NCI-H748 (cell line): Measurements from ENCODE around the gene NDUFAF8.

Experiments used
- DNase-seq: peaks from one replicate; lab custom pipeline; 2025; ENCODE audit not compliant: unreplicated experiment; lab: John Stamatoyannopoulos, UW

The NDUFAF8 gene

DNA sequence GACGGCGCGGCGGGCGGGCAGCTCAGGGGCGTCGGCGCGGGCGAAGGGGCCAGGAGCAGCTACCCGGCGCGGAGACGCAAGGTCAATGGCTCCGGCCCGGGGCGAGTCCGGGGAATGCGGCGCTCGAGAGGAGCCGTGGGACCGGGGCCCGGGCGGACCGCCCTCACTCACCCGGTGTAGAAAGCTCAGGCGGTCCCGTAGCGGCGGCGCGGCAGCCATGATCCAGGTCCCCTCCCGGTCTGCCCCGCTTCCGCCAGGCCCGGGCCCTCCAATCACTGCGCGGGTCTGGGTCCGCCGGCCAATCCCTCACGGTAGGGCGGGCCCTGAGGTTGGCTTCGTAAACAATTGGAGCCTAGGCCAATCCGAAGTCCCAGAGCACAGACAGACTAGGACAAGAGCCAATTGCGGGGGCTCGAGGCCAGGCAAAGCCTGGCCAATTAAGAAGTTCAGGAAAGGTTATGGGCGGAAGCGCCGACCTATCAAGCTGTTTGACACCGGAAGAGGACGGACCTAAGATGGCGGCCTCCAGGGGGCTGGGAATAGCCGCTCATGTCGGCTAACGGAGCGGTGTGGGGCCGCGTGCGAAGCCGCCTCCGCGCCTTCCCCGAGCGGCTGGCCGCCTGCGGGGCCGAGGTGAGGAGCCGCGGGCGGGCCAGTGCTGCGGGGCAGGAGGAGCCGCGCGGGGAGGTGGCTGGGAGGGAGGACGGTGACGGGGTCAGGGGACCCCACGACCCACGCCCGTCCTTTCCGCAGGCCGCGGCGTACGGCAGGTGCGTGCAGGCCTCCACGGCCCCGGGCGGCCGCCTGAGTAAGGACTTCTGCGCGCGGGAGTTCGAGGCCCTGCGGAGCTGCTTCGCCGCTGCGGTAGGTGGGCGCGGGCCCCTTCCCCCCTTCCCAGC, at the start of gene NDUFAF8, which contains the start of gene TEPSIN:
Gene NDUFAF8 (plus strand): TSS at position 504 of the 899 bp plus-strand sequence. CDS start 46 bp downstream, at position 550.
Gene TEPSIN (minus strand): TSS at position 241 of the 899 bp plus-strand sequence. CDS start 22 bp downstream, at position 219.
- DNase-seq, result peak; percentile 98

GRCh38 chr17:81189670-81190530, 49.2 kb upstream of the NDUFAF8 start:
- DNase-seq, result no peak

GRCh38 chr17:81190591-81190990, 48.5 kb upstream of the NDUFAF8 start:
- DNase-seq, result no peak

- no peak for DNase-seq
These were observed 48.0 kb upstream of the NDUFAF8 start for GRCh38 chr17:81191116-81191515.

DNA sequence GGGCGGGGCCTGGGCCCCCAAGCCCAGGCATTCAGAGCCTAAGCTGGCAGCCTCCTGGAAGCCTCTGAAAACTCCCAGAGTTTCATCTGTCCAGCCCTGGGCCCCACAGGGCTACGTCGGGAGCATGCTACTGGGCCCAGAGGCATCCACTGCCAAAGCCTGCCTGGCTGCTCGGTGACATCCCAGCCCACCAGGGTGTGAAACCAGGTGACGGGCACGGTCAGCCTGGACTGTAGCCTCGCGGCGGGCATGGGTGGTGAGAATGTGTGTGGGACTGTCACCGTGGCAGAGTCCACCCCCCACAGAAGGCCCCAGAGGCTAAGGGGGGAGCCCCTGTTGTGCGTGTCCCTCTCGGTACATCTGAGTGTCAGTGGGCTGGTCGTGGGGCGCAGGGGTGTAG, 47.5 kb upstream of the NDUFAF8 start:
- DNase-seq, result no peak

DNA sequence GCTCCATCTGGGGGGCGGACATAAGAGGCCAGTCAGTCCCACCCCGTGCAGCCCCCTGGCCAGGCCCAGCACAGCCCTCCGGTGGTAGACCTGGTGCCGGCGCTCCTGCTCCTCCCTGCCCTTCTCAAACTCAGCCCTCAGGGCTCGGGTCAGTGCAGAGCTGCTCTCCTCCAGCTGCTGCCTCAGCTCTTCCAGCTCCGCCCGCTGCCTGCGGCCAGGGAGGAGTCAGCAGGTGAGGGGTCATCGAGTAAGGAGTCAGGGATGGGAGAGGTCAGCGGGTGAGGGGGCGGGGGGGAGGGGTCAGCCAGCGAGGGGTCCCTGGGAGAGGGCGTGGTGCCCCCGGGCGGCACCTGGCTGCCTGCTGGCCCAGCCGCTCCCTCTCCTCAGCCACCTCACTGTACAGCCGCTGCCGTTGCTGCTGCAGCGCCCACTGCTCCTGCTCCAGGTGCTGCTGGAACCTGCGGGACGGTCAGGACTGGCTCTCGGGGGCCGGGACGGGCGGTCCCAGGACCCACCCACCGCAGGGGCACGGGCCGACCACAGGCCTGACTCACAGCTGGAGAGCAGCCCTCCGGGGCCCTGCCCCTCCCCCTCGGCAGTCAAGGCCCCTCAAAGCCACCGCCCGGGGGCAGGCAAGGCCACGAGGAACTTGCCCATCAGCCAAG, 46.6 kb upstream of the NDUFAF8 start:
- no peak for DNase-seq

GRCh38 chr17:81193051-81193410, 46.1 kb upstream of the NDUFAF8 start:
- no peak for DNase-seq

GRCh38 chr17:81193470-81194224, 45.5 kb upstream of the NDUFAF8 start:
- DNase-seq, result no peak

GRCh38 chr17:81194225-81194760, 44.8 kb upstream of the NDUFAF8 start:
- no peak for DNase-seq

DNA sequence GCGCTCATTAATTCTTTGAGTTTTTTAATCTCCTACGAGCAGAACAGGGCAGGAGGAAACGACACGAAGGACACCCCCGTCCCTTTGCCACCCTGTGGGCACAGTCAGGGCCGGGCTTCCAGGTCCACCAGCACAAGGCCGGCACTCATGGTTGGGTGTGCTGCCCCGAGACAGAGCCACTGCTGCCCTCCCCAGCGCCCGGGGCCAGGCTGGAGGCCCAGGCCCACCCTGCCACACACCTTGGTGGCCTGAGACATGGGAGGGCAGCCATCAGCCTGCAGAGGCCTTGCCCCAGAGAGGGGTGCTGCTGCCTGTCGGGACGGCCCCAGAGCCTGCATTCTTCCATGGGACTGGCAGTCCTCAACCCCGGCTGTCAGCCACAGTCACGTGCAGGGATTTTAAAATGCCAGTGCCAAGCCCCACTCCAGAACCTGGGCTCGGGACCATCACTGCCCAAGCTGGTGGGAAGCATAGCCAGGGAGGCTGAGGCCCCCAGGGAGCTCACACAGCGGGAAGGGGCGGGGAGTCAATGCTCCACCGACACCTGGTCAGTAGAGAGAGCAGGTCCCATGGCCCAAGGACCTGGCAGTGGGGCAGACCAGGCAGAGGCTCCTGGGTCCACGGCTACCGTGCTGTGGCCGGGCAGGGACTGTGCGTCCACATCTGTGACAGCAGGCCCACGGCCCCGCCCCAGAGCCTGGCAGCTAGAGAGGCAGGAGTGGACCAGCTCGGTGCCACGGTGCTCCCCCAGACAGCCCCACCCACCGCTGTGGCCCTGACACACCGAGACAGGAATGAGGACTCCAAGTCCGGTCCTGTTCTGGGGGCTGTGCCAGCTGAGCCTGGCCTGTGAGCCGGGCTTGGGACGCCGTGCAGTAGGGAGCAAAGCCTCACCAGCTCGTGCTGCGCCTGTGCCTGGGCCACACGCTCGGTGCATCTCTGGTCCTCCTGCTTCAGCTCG, 43.9 kb upstream of the NDUFAF8 start:
- no peak for DNase-seq

- DNase-seq, result no peak
These were observed 43.1 kb upstream of the NDUFAF8 start for GRCh38 chr17:81195941-81196495.

- DNase-seq, result no peak
These were observed 42.4 kb upstream of the NDUFAF8 start for GRCh38 chr17:81196505-81197408.

DNA sequence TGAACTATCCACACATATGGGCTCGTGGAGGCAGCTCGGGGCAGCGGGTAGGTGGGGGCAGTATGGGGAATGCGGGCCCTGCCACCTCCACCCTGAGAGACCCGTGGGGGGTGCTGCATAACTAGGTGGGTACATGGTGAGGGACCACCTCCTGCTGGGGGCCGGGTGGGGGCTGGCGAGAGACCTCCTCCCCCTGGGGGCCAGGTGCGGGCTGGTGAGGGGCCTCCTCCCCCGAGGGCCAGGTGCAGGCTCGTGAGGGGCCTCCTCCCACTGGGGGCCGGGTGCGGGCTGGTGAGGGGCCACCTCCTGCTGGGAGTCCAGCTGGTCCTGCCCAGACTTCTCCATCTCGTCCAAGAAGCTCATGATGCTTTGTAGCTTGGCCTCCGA, 41.7 kb upstream of the NDUFAF8 start:
- no peak for DNase-seq

DNA sequence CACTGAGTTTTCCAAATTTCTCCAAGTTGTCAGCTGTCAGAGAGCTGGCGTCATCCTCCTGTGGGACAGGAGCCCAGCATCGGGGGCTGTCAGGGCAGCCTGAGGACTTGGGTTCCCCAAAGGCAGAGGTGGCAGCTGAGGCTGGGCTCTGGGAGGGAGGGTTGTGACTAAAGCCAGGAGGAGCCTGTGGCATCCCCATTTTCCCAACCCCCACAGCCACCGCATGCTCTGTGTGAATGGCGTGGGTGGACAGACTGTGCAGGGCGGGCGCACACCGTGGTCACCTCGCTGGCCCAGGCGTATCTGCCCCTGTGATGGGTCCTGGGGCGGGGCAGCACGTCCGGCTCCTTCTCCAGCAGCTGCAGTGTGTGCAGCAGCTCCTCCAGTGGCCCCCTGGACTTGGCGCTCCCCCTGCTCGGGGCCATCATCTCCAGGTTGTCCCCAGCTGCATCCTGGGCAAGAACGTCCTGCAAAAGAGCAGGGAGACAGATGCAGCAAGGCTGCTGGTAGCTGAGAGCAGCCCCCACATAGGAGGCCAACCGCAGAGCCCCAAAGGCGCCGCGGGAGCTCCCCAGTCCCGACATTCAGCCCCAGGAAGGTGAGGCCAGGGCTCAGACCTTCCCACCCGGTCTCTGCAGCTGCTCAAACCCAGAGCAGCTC, 41.2 kb upstream of the NDUFAF8 start:
- DNase-seq, result no peak

- DNase-seq, result no peak
These were observed 40.2 kb upstream of the NDUFAF8 start for GRCh38 chr17:81198826-81199481.

- DNase-seq, result no peak
These were observed 39.7 kb upstream of the NDUFAF8 start for GRCh38 chr17:81199482-81199830.

- DNase-seq, result no peak
These were observed 38.9 kb upstream of the NDUFAF8 start for GRCh38 chr17:81200201-81200600.
